ENCODE data around the gene XYLT1. TPM values are rescaled to one million over a fixed set of nuclear protein-coding genes. Genes with fewer than 3 reads are reported as not detected.

The XYLT1 gene
- total RNA-seq, 1 experiment from 2014 or later = 25.0 TPM

GRCh38 chr16:17205279-17206211 lies 265.2 kb downstream of the XYLT1 start:
- peak overlapping the region; percentile 92 for H3K27ac Mint-ChIP-seq
- peak overlapping the region; percentile 22; the same call in 1 of the 2 replicates for H3K4me3 Mint-ChIP-seq
- H3K36me3 Mint-ChIP-seq = no peaks in the 10 kb centered on the region
- POLR2A ChIA-PET = interaction anchor here (0.6 kb wide), 1 partner anchor 21 kb away, joined by 8 read pairs; no protein-coding TSS in a partner anchor
- no peaks in the 10 kb centered on the region for H3K9me3 Mint-ChIP-seq
- CTCF ChIA-PET = interaction anchor here (0.6 to 4.2 kb wide), 7 partner anchors 11 to 351 kb away, joined by 3 to 34 read pairs (median 4); no protein-coding TSS in a partner anchor
- ATAC-seq (peak; percentile 96), DNase-seq (ENCODE audit: low spot score) (peak; percentile 31)
- H3K4me1 Mint-ChIP-seq = peaks cover 26% of the 10 kb centered on the region
- H3K27me3 Mint-ChIP-seq (ENCODE audit: low read depth) = no peaks in the 10 kb centered on the region
- TF ChIP-seq ZNF425 (CRISPR knock-in tag; conservative IDR thresholded peaks at IDR 0.05) = no peak
- TF ChIP-seq MXD4 (CRISPR knock-in tag; IDR thresholded peaks at IDR 0.05; ENCODE audit: borderline replicate concordance) = no peak
- TF ChIP-seq TCF7 (CRISPR knock-in tag; IDR thresholded peaks at IDR 0.05; ENCODE audit: low read depth) = no peak
- no peak for TF ChIP-seq ATF3 (CRISPR knock-in tag; conservative IDR thresholded peaks at IDR 0.05)
- TF ChIP-seq ZNF396 (CRISPR knock-in tag; IDR thresholded peaks at IDR 0.05; ENCODE audit: borderline replicate concordance) = no peak
- no peak for TF ChIP-seq FOXP1 (CRISPR knock-in tag; IDR thresholded peaks at IDR 0.05; ENCODE audit: borderline replicate concordance)
- no peak for TF ChIP-seq NFATC4 (CRISPR knock-in tag; IDR thresholded peaks at IDR 0.05)

- no peak for DNase-seq (ENCODE audit: low spot score)
- no peak for ATAC-seq
- Mint-ChIP-seq H3K9me3 (no peaks in the 10 kb centered on the region), H3K27me3 (ENCODE audit: low read depth) (no peaks in the 10 kb centered on the region), H3K36me3 (peaks cover 1% of the 10 kb centered on the region), H3K4me3 (no peak overlapping the region), H3K4me1 (peaks cover 26% of the 10 kb centered on the region), H3K27ac (no peak overlapping the region)
- POLR2A ChIA-PET = interaction anchor here (0.6 kb wide), 1 partner anchor 20 kb away, joined by 8 read pairs; no protein-coding TSS in a partner anchor
- CTCF ChIA-PET = interaction anchor here (0.6 to 4.2 kb wide), 6 partner anchors 10 to 352 kb away, joined by 3 to 34 read pairs (median 4); no protein-coding TSS in a partner anchor
- no peak for TF ChIP-seq ERG (CRISPR knock-in tag; IDR thresholded peaks at IDR 0.05)
- TF ChIP-seq CTCF (IDR thresholded peaks at IDR 0.05) = no peak
- TF ChIP-seq ZNF263 (CRISPR knock-in tag; IDR thresholded peaks at IDR 0.05; ENCODE audit: low read depth) = no peak
- no peak for TF ChIP-seq ELF4 (CRISPR knock-in tag; IDR thresholded peaks at IDR 0.05; ENCODE audit: low read depth)
- TF ChIP-seq MXD4 (CRISPR knock-in tag; IDR thresholded peaks at IDR 0.05; ENCODE audit: borderline replicate concordance) = no peak
- no peak for TF ChIP-seq FOXJ3 (CRISPR knock-in tag; IDR thresholded peaks at IDR 0.05; ENCODE audit: borderline replicate concordance)
- TF ChIP-seq NR3C1 (CRISPR knock-in tag; conservative IDR thresholded peaks at IDR 0.05; ENCODE audit: low read depth) = no peak
- no peak for TF ChIP-seq ZNF232 (CRISPR knock-in tag; IDR thresholded peaks at IDR 0.05)
- no peak for TF ChIP-seq E2F5 (CRISPR knock-in tag; IDR thresholded peaks at IDR 0.05)
- no peak for TF ChIP-seq ZBTB21 (CRISPR knock-in tag; IDR thresholded peaks at IDR 0.05; ENCODE audit: borderline replicate concordance)
- TF ChIP-seq ATF3 (CRISPR knock-in tag; conservative IDR thresholded peaks at IDR 0.05) = no peak
- TF ChIP-seq JAZF1 (CRISPR knock-in tag; IDR thresholded peaks at IDR 0.05) = no peak
- no peak for TF ChIP-seq ZNF317 (CRISPR knock-in tag; IDR thresholded peaks at IDR 0.05; ENCODE audit: borderline replicate concordance, low read depth)
- TF ChIP-seq, protein P1, sequence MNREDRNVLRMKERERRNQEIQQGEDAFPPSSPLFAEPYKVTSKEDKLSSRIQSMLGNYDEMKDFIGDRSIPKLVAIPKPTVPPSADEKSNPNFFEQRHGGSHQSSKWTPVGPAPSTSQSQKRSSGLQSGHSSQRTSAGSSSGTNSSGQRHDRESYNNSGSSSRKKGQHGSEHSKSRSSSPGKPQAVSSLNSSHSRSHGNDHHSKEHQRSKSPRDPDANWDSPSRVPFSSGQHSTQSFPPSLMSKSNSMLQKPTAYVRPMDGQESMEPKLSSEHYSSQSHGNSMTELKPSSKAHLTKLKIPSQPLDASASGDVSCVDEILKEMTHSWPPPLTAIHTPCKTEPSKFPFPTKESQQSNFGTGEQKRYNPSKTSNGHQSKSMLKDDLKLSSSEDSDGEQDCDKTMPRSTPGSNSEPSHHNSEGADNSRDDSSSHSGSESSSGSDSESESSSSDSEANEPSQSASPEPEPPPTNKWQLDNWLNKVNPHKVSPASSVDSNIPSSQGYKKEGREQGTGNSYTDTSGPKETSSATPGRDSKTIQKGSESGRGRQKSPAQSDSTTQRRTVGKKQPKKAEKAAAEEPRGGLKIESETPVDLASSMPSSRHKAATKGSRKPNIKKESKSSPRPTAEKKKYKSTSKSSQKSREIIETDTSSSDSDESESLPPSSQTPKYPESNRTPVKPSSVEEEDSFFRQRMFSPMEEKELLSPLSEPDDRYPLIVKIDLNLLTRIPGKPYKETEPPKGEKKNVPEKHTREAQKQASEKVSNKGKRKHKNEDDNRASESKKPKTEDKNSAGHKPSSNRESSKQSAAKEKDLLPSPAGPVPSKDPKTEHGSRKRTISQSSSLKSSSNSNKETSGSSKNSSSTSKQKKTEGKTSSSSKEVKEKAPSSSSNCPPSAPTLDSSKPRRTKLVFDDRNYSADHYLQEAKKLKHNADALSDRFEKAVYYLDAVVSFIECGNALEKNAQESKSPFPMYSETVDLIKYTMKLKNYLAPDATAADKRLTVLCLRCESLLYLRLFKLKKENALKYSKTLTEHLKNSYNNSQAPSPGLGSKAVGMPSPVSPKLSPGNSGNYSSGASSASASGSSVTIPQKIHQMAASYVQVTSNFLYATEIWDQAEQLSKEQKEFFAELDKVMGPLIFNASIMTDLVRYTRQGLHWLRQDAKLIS (CRISPR knock-in tag; IDR thresholded peaks at IDR 0.05; ENCODE audit: borderline replicate concordance) = no peak
- no peak for TF ChIP-seq OVOL2 (CRISPR knock-in tag; IDR thresholded peaks at IDR 0.05; ENCODE audit: borderline replicate concordance)
- no peak for TF ChIP-seq ZNF416 (CRISPR knock-in tag; IDR thresholded peaks at IDR 0.05)
- TF ChIP-seq EMX1 (CRISPR knock-in tag; IDR thresholded peaks at IDR 0.05) = no peak
Measured at GRCh38 chr16:17204644-17205043, 266.1 kb downstream of the XYLT1 start.
